Measurements from ENCODE around the gene C3orf20.

Gene C3orf20

DNA sequence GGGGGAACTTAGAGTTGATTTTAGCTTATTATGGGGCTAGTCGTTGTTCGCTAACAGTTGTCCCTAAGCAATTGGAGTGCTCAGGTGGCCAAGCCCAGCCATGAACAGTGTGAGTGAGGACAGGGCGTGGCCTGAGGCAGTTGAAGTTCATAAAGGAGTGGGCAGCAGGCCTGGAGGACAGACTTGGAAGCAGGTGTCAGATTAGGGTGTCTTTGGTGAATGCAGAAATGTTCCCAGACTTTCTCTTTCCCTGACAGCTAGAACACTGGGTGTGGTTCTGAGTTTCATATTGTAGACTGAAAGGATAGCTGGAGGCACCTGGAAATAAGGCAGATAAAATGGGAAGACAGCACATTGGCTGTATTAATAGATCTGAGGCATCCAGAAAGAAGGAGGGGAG is 84.0 kb downstream of the C3orf20 start:
- no peak for DNase-seq (ENCODE audit: low spot score)

DNA sequence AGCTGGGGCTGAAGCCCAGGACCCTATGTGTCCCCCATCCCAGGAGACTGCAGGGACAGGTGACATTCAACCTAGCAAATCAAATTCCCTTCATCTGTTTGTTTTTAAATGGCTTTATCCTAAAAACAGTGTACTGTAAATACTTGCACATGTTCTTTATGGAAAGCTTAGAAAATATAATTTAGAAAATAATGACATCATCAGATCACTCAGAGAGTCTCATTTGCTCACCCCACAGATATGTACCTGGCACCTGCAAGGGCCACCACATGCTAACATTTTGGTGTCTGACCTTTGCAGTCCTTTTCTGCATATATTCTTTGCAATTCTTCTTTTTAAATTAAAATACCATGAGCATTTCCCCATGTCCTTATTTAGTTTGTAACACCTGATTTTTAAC is 85.2 kb downstream of the C3orf20 start:
- DNase-seq (ENCODE audit: low spot score): no peak

DNA sequence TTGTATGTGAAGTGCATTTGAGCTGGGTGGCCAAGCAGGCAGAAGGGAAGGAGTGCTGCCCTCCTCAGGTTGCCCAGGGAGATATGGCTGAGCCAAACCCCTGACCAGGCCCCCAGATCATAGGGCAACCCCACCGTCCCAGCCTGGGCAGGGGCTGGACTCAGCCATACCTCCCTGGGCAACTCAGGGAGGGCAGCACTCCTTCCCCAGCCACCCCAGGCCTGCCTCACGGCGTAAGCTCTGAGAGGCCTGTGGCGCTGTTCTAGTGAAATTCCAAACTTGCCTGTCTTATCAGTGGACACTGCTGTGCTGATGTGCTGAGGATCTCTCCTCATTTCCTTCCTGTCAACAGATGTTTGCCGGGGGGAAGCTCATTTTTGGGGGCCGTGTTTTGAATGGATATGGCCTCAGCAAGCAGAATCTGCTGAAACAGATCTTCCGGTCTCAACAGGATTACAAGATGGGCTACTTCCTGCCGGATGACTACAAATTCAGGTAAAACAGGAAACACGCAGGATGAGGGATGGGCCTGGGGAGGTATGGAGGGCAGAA is 86.3 kb downstream of the C3orf20 start:
- DNase-seq (ENCODE audit: low spot score): no peak

DNA sequence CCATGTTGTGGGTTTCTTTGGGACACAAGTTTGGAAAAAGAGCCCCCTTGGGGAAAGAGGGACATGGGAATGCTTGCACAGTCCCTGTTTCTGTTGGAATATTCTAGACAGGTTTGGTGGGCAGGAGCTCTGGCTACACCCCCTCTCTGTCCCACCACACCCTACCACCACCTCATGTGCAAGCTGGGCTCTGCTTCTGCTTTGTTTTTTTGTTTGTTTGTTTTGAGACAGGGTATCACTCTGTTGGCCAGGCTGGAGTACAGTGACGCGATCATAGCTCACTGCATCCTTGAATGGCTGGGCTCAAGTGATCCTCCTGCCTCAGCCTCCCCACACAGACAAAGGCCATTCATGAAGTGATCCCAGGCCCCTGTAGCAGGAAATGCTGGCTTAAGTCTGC is 86.9 kb downstream of the C3orf20 start:
- DNase-seq (ENCODE audit: low spot score): no peak

- DNase-seq (ENCODE audit: low spot score): no peak
Measured at GRCh38 chr3:14762701-14763100, 87.8 kb downstream of the C3orf20 start.

DNA sequence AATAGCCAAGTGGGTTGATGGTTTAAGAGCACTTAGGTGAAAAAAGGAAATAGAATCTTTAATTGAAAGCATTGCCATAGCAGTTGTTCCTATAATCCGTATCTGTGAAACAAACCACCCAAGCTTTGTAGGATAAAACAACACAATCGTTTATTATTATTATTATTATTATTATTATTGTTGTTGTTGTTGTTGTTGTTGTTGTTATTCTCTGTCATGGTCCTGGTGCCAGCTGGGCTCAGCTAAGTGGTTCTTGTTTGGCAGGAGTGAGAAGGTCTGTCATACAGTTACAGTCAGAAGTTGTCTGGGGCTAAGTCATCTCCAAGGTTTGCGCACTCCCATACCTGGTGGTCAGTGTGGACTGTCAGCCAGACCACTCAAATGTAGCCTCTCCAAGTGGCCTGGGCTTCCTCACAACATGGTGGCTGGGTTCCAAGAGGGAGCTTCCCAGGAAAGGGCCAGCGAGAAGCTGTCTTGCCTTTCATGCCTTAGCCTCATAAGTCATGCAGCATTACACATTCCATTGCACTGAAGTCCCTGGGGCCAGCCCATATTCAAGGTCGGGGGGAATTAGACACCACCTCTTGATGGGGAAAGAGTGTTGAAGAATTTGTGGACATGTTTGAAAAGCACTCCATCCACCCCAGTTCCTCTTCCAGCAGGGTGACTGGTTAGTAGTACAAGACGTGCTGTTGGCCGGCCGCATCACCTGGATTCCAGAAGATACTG is 89.6 kb downstream of the C3orf20 start:
- DNase-seq (ENCODE audit: low spot score): no peak

DNA sequence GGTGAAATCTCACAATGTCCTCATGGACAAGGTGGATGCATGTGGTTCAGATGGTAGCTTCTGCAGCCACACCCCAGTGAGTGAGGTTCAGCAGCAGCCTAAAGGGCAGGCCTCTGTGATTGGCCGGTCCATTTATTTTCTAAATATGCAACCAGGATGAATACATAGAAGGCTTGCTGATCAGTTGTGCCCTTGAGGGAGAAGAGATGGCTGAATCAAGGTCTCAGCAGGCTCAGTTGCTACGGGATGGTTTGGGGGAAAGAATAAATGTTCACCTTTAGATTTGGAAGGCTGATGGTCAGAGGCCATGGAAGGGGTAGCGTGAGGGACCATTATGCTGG is 90.1 kb downstream of the C3orf20 start:
- DNase-seq (ENCODE audit: low spot score): no peak

GRCh38 chr3:14765576-14766427 is 90.9 kb downstream of the C3orf20 start:
- no peak for DNase-seq (ENCODE audit: low spot score)

DNA sequence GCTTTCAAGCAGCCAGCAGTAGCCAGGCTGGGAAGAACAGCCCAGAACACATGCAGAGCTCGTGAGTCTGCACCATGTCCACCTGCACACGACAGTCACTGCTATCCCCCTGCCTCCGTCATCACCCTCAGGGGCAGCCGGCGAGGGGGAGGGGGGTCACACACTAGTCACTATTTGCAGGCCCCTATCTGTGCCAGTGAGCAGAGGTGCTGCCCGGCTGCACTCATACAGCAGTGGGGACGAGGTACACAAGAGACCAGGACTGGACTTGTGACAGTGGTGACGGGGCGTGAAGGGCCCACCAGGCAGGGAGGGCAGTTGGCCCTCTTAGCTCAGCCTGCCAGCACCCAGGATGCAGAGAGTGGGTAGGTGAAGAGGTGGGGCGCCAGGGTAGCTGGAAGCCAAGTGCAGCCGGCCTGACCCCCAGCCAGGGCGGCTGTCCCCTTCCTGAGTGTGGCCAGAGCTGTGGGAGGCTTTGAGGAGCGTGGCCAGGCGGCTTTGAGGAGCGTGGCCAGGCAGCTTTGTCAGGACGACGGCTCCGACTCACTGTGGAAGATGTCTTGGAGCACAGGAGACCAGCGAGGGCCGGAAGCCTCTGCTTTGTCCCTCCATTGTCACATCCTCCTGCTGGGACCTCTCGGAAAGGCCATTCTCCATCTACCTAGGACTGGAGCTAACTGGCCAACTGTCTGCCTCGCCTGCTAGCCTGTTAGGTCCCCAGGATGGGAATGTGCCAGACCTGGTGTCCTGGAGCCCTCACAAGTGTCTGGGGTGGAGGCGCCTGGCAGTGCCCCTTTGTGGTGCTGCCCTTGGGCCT is 91.7 kb downstream of the C3orf20 start:
- DNase-seq (ENCODE audit: low spot score): no peak

DNA sequence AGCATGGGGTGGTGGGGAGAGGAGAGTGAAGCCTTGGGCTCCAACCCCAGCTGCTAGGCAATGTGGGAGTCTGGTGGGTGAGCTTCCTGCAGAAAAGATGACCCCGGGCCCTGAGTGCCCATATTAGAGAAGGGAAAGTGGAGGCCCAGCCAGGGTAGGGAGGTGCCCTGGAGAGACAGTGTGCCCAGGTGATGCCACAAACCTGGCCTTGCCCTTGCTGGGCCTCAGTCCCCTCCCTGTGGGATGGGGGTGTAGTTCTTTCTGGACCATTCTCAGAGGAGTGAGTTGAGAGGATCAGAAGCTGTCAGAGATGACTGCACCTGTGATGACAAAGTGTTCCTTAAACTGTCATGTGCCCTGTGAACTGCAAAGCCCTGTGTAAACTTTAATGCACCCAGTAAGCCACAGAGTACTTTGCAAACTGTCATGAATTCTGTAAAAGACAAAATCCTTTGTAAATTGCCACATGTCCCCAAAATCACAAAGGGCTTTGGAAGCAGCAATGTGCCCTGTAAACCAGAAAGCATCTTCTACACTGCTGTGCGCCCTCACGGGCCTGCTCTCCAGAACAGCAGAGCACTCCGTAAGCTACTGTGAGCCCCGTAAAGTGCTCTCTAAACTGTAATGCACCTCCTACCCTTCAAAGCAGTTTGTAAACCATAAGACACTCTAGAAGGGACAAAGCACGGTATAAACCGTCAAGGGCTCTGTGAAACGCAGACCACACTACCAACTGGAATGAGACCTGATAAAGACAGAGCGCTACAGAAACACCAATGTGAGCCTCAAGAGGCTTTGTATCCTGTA is 92.5 kb downstream of the C3orf20 start:
- no peak for DNase-seq (ENCODE audit: low spot score)

DNA sequence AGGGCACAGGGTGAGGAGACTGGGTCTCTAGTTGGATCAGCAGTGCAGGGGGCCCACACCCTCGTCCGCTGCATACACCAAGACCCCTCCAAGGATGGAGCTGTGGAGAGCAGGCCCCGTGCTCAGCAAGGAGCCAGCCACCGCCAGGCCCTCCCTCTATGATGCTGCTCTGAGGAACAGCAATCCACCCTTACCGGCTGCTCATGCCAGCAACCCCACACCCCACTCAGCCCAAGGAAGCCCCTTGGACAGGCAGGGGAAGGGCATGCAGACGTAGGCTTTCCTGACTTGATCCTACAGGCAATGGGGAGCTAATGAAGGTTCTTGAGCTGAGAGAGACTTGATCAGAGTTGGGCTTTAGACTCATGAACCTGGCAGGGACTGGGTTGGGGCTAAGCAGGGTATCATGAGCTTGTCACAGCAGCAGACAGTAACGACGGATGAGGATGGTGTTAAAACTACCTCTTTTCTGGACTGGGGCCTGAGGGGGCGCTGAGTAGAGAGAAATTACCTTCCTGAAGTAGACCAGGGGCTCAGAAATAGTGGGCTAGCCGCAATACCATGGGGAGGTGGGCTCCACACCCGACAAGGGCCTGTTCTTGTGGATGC is 93.3 kb downstream of the C3orf20 start:
- DNase-seq (ENCODE audit: low spot score): no peak

DNA sequence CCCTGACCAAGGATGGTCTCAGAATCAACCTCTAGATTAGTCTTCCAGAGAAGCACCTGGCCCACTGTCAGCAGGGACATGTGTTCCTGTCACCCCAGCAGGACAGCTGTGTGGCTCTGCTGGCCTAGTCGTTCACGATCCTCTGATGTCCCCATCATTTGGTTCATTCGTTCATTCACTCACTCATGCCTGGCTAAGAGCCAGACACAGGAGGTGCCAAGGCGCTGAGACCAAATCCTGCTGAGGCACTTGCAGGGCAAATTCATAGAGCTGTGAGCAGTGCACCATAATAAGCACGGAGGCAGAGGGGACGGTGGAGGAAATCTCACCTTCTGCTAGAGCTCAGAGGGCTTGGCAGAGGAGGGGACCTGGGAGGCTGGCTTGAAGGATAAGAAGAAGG is 93.9 kb downstream of the C3orf20 start:
- no peak for DNase-seq (ENCODE audit: low spot score)

- DNase-seq (ENCODE audit: low spot score): no peak
Measured at GRCh38 chr3:14769544-14770325, 94.8 kb downstream of the C3orf20 start.

DNA sequence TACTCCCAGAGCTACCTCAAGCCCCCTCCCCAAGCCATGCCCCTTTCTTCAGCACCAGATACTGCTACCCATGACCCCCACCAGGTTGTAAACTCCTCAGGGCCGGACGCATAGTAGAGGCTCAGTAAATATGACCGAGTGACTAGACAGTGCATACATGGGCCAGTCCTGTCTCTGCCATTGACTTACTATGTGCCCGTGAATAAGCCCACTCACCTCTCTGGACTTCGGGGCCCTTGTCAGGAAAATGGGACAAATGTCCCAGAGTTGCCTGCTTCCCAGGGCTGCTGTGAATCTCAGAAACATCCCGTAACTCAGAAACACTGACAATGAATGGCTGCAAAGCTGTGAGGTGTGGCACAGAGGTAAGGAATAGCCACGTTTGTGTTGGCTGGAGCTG is 95.7 kb downstream of the C3orf20 start:
- no peak for DNase-seq (ENCODE audit: low spot score)

DNA sequence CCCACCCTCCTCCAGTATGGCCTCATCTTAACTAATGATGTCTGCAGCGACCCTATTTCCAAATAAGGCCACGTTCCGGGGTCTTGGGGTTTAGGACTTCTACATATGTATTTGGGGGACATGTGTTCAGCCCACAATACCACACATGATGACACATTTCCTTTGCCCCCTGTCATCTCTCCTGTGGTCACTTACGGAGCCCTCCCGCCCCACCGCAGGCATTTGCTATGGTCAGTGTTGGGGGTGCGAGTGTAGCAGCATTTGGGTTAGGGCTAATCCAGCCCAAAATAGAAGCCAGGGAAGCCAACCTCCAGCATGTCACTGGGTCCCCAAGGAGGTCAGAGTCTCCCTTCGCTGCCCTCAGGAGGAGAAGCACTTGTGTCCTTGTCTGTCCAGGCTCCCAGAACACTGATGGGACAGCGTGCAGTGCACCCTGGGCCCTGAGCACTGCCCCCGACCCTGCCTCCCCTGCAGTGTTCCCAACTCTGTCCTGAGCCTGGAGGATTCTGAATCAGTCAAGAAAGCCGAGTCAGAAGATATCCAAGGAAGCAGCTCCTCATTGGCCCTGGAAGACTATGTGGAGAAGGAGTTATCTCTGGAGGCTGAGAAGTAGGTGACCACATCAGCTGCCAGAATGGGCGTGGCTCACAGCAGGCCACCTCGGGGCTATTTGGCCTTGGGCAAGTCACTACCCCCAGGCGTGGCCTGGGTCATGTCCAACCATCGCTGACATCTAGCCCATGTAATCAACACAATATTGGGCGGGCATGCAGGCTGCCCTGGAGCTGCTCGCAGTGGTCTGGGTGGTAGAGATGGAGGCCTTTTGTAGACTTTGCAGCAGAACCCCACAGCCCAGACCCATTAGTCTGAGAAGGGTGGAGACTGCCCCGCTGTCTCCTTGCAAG is 96.9 kb downstream of the C3orf20 start:
- no peak for DNase-seq (ENCODE audit: low spot score)

DNA sequence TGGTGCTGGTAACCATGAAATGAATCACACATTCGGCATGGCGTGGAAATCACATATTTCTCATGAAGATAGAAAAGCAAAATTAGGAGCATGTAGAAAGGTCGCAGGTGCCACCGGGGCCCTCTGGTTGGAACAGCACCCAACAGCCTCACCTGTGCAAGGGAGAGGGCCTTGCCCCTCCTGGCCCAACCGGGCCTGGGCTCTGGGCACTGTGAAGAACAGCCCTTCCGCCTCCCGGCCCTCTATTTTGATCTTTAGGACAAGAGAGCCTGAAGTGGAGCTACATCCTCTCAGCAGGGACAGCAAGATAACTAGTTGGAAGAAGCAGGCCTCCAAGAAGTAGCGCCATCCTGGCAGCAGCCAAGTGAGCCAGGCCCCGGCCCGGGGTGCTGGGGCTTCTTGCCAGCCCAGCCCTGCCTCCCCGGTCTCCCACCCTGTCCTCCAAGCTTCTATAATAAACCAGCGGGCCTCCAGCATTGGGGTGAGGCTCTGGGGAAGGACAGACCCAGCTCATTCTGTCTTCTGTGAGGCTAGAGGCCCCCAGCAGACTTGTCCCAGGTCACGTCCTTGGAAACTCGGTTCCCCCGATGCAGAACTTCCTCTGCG is 97.7 kb downstream of the C3orf20 start:
- DNase-seq (ENCODE audit: low spot score): no peak

DNA sequence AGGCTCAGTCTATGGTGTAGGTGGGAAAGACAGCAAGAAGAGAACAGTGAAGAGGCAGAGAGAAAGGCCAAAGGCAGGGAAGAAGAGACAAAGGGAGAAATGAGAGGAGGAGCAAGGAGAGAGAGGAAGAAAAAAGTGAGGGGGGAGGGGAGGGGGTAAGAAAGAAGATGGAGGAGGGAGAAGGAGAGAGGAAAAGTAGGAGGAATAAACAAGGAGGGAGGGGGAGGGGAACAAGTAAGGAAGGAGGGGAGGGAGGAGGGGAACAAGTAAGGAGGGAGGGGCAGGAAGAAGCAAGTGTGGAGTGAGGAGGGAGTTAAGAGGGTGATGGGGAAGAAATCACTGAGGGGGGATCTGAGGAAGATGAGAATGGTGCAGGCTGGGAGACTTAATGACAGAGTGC is 98.3 kb downstream of the C3orf20 start:
- DNase-seq (ENCODE audit: low spot score): no peak

DNA sequence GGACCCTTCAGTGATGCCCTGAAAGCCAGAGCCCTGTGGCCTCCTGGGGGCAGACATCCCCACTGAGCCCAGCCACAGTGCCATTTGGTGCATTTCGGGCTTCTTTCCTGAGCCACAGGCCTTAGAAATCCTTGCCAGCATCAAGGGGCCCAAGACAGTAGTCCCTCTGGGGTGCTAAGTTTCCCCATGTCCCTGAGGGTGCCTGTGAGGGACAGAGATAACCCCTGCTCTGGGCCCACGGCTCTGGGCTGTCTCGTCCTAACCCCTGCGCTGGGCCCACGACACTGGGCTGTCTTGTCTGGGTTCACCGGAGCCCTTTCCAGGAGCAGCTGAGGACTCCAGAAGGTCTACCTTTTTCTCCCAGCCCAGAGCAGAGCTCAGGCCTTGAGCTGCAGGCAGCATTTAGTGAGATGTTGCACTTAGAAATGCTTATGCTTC is 98.8 kb downstream of the C3orf20 start:
- DNase-seq (ENCODE audit: low spot score): no peak

DNA sequence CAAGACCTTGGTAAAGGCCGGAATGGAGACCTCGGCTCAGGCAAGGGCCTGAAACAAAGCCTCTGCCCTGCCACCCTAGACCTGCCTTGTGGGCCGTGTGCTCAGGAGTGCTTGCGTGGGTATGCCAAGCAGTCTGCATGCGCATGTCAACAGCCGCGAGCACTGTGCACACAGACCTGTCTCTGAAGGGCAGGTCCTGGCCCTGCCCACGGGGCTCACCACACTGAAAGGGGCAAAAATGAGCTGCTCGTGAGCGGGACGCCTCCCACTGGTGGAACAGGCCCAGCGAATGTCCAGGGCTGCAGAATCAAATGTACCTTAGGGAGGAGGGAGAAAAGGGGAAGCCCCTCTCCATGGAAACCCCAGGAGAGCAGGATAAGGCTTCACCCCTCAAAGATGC is 99.5 kb downstream of the C3orf20 start:
- DNase-seq (ENCODE audit: low spot score): no peak
